HG03039 (cell line): ENCODE measurements around the gene PHKA2.
"Not testable (repeated sequence)": the region's sequence is repeated elsewhere in the genome, so short reads cannot be mapped to it uniquely, and the experiment has no call there.

Experiments used
- ATAC-seq: cut with Tn5 transposase; IDR thresholded peaks from one replicate; pipeline ENCODE4 v1.9.1; 2021; ENCODE audit warnings: mild to moderate bottlenecking, moderate library complexity; ENCODE audit not compliant: unreplicated experiment

The PHKA2 gene

GRCh38 chrX:18871161-18871890 lies 112.6 kb downstream of the PHKA2 start:
- ATAC-seq, result no peak

DNA sequence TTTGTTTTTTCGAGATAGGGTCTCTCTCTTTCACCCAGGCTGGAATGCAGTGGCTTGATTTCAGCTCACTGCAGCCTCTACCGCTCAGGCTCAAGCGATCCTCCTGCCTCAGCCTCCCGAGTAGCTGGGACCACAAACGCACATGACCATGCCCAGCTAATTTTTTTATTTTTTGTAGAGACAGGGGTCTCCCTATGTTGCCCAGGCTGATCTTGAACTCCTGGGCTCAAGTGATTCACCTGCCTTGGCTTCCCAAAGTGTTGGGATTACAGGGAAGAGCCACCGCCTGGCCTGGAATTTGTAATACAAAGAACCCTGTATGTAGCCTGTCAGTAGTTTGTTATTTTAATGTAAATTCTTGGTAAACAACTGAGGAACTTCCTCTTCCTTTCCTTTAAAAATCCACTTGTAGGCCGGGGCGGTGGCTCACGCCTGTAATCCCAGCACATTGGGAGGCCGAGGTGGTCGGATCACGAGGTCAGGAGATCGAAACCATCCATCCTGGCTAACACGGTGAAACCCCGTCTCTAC lies 119.5 kb downstream of the PHKA2 start:
- no peak for ATAC-seq

DNA sequence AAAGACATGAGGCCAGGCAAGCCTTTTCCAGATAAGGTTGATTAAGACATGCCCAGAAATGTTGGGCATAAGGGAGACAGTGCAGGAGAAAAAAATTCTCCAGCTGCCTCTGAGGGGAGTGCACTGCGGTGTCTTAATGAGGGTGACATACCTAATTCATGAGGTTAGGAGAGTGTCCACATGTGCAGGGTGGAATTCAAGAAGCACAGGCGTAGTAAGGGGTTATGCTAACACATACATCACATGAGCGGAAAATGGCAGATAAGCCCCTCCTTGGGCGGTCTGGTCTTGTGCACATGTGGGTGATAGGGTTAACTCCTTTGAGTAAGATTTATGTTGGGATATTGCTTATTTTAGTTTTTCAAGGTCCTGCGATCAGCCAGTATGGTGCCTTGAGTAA lies 122.4 kb downstream of the PHKA2 start:
- no peak for ATAC-seq

DNA sequence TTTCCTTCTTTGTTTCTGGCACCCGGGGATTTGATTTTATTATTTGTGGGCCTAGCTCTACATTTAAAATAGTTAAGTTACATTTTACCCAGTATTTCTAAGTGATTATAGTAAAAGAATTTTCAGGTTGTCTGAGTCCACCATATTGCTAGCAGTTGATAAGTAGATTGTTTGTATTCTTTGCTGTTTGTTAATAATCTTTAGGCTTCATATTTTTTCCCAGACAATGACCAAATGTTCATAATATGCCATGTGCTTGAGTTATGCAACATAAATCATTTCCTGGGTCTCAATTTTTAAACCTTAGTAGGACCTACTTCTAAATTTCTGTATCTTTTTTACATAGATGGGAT lies 127.3 kb downstream of the PHKA2 start:
- no peak for ATAC-seq

- ATAC-seq, result peak; percentile 86
Observed at GRCh38 chrX:18855919-18856644, 127.8 kb downstream of the PHKA2 start.

GRCh38 chrX:18847901-18848300 lies 136.0 kb downstream of the PHKA2 start:
- ATAC-seq, result not testable (repeated sequence)
